ENCODE measurements around the gene ACTN1.
"Not testable (repeated sequence)": the region's sequence is repeated elsewhere in the genome, so short reads cannot be mapped to it uniquely, and the experiment has no call there.

Gene ACTN1

GRCh38 chr14:68986926-68987652, 8.0 kb upstream of the ACTN1 start:
- no peak for DNase-seq (ENCODE audit: low read depth in 3 of 3)

DNA sequence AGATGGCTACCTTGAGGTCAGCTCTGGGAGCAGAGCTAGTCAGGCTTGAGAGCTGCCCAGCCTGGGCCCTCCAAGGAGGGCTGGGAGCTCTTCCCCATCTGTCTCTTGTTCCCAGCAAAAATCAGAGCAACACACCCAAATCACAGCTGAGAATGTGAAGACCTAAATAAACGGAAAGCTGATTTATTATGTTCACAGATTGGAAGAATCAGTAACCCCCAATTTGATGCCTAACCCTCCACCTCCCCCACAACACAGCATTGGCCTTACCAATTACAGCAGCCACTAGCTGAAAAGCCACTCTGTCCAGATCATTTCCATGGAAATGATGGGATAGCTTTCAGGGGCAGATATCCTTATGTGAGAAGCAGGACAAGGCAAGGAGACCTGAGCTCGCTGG, 7.1 kb upstream of the ACTN1 start:
- DNase-seq (ENCODE audit: low read depth in 3 of 3), result no peak

DNA sequence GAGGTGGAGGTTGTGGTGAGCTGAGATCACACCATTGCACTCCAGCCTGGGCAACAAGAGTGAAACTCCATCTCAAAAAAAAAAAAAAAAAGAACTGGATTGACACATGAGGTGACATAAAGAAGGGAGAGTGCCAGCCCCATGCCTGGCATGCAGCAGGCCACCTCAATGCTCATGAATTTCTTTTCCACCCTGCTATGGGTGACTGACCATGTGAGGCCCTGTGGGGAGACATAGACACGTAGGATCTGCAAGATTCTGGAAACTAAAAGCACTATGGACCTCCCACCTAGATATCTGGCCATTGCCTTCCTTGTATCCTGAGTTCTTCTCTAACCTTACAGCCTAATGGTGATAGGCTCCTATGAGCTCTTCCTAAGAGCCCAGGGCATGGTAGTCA, 5.6 kb upstream of the ACTN1 start:
- no peak for DNase-seq (ENCODE audit: low read depth in 3 of 3)

- DNase-seq (ENCODE audit: low read depth in 3 of 3), result no peak
Measured at GRCh38 chr14:68983191-68983590, 4.1 kb upstream of the ACTN1 start.

- no peak for DNase-seq (ENCODE audit: low read depth in 3 of 3)
Measured at GRCh38 chr14:68982581-68982980, 3.5 kb upstream of the ACTN1 start.

DNA sequence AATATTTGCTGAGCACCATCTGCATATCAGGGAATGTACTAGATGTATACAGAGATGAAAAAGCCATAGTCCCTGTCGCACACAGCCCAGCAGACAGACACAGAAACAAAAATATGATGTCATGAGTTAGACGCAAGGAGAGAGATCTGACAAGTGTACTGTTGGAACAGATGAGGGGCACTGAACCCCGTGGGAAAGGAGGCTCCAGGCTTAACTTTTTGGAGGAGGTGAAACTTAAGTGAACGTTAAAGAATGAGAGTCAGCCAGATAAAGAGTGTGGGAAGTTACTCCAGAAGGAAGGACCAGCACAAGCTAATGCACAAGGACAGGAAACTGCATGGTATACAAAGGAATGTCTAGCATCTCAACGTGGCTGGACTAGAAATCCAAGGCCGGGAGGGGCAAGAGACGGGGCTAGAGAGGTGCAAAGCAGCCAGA, 2.5 kb upstream of the ACTN1 start:
- no peak for DNase-seq (ENCODE audit: low read depth in 3 of 3)

GRCh38 chr14:68981139-68981538, 2.0 kb upstream of the ACTN1 start:
- DNase-seq (ENCODE audit: low read depth in 3 of 3), result no peak

GRCh38 chr14:68979722-68980451, 785 bp upstream of the ACTN1 start:
- no peak for DNase-seq (ENCODE audit: low read depth in 3 of 3)

DNA sequence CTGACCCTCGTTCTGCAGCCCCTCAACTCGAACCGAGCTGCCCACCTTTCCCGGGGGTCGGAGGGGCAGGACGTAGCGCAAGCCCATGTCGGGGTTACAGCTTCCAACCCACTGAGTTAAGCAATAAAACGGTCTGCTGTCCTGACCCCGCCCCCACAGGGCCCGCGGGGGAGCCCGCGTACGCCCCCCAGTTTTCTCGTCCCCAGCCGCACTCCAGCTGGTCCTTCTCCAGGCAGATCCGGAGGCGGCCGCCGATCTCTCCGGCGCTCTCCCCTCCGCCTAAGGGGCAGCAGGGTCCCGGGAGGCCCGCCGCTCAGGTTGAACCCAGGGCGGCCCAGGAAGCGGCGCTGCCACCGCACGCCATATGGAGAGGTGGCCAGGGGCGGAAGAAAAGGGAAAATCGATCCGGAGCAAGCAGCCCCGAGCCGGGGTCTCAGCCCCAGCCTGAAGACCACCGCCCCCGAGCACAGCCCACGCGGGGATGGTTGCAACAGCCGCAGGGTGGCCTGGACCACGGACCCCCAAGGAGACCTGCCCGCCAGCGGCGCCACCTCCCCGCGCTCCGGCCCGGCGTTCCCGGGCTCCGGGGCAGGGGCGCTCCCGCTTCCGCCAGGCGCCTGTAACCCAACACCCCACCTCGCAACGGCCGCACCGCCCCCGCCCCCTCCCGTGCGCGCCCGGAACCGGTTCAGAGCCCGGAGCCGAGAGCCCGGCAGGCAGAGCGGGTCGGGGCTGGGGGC, 760 bp downstream of the ACTN1 start:
- peak in 1 of 3 donors; percentile 44 for DNase-seq (ENCODE audit: low read depth in 3 of 3)

- DNase-seq (ENCODE audit: low read depth in 3 of 3), result no peak
Measured at GRCh38 chr14:68977718-68978171, 1.4 kb downstream of the ACTN1 start.

GRCh38 chr14:68977180-68977717, 1.9 kb downstream of the ACTN1 start:
- DNase-seq (ENCODE audit: low read depth in 3 of 3), result no peak

DNA sequence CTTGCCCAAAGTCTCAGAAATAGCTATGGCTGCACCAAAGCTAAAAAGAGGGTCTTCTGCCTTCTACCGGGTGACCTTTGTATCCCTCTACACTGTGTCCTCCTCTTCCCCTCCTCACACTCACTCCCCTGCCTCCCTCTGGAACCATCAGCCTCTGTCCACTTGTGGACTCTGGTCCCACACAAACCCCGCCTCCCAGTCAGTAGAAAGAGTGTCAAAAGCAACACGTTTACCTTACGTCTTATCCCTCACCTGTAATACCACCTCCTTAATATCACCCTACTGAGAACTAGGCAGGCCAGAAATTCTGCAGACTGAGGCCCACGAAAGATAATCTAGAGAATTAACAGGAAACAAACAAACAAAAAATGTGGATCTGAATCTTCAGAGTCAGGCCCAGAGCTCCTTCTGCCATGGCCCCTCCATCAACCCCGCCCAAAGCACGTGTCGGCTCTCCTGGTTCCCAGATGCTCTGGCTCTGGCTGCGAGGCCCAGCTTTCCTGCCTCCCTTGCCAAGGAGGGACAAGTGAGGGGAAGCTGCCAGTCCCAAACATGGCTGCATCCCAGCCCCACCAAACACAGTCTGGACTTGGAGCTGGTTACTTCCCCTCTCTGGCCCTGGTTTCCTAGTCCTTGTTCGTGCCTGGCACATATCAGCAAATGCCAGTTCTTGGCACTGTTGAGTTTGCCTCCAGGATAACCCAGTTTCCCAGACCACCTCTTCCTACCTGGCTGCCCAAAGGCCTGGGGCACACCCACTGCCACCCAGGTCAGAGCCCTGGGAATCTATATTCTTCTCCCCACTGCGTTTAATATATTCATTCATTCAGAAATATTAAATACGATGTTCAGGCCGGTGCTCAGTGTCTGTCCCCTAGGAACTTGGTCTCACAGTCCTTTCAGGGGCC, 2.7 kb downstream of the ACTN1 start:
- DNase-seq (ENCODE audit: low read depth in 3 of 3), result no peak

DNA sequence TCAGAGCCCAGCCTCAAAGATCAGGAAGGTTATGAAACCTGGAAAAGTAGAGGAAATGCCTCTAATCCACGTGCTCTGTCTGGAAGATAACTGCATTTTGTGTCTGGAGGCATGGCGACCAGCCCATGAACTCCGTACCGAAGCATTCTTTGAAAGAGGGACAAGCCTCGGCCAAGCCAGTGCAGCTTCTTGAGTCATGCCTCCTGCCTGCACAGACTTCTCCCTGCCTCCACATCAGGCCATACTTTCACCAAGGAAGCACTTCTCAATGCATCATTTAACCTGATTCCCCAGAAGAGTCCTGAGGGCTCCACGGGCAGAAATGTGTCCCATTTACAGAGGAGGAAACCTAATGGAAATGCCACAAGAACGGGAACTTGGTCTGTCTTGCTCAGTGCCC, 3.4 kb downstream of the ACTN1 start:
- DNase-seq (ENCODE audit: low read depth in 3 of 3), result no peak

DNA sequence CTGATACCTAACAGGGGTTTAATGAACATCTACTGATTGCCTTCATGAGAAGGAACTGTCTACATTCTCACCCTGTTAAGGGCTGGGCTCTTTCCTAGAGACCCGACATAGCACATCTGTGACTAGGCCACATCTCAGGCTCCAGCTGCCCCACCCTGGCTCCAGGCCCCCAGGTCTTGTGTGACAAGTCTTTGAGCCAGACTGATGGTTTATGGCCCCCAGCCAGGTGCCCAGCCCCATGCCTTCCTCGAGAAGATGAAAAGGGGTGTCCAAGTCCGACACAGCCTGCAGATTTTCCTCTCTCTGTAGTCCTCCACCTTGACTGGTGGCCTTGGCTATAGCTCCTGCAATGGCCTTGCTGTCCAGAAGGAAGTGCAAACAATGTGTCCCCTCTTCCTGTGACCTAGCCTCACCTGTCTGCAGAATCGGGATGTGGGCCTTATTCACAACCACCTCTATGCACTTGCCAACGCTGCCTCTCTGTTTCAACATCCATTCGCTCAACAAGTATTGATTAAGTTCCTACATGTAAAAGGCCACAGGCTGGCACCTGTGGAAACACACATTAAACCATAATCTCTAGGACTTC, 4.2 kb downstream of the ACTN1 start:
- no peak for DNase-seq (ENCODE audit: low read depth in 3 of 3)

DNA sequence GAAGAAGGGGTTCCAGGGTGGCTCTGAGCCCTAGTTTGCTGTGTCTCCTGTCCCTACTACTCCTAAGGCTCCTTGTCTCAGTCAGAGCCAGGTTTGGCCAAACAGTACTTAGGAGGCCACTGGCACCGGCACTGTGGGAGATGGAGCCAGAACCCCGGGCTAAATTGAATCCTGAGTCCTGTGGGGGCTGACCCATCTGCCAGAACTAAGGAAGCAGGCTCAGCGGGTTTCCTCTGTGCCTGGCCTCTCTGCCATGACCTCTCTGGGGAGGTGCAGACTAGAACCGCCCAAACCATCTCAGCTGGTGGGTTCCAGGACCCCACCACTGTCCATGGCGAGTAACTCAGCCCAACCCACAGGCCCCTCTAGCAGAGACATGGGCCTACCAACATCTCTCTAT, 5.5 kb downstream of the ACTN1 start:
- no peak for DNase-seq (ENCODE audit: low read depth in 3 of 3)

- not testable (repeated sequence) for DNase-seq (ENCODE audit: low read depth in 3 of 3)
Measured at GRCh38 chr14:68973219-68973565, 5.9 kb downstream of the ACTN1 start.

DNA sequence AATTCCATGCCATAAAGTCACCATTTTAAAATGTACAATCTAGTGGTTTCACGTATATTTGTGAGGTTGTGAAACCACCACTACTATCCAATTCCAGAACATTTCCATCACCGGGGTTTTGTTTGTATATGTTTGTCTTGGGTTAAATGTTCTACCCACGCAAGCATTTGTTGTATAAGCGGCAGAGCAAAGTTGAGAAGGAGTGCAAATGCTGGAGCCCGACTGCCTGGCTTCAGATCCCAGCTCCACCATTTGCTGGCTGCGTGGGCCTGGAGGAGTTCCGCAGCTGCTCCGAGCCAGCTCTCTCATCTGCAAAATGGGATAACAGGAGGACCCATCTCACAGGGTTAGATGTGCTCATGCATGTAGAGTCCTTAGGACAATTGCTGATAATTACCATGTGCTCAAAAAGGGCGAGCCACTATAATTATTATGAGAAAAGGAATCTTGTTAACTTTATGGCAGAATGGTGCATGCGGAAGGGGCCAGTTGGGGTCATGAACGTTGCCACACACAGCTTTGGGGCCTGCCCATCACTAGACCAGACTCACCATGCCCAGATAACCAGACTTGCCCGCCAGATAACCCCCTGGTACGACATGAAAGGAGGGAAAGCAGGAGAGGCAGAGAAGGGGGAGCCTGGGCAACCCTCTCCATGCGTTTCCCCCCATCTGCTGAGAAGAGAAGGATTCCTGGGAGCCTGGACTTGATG, 6.4 kb downstream of the ACTN1 start:
- no peak for DNase-seq (ENCODE audit: low read depth in 3 of 3)

DNA sequence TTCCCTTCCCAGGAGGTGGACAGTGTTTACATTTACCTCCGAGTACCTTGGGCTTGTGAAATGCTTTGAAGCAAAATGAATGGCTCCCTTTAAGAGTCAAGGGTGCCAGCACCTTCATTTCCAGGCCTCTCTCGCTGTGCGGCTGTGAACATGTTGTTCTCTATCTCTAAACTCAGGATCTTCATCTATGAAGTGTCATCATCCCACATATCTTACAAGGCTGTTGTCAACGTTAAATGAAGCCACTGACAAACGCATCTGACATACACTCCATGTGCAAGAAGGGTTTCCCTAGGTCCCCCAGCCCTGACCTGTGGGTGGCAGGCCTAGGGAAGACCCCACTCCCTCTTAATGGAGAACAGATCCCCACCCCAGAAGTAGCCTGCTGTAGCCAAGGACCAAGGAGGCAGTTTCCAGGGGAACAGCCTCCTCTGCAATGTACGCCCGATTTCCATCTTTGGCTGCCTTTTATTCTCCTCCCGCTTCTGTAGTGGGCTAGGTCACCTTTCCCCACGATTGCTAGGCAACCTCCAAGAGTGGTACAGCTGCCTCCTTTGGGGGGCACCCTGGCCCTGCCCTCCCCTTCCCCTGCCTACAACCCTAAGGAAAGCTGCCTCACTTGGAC, 7.6 kb downstream of the ACTN1 start:
- no peak for DNase-seq (ENCODE audit: low read depth in 3 of 3)

- no peak for DNase-seq (ENCODE audit: low read depth in 3 of 3)
Measured at GRCh38 chr14:68970736-68971135, 8.4 kb downstream of the ACTN1 start.
